Measurements from ENCODE around the gene FANCD2. TPM values are rescaled to one million over a fixed set of nuclear protein-coding genes. Genes with fewer than 3 reads are reported as not detected.

Gene FANCD2
- total and polyA plus RNA-seq, 2 donors (not counting 1 experiment from before 2014, with no cell fraction given), result 7.1 to 9.7 TPM

DNA sequence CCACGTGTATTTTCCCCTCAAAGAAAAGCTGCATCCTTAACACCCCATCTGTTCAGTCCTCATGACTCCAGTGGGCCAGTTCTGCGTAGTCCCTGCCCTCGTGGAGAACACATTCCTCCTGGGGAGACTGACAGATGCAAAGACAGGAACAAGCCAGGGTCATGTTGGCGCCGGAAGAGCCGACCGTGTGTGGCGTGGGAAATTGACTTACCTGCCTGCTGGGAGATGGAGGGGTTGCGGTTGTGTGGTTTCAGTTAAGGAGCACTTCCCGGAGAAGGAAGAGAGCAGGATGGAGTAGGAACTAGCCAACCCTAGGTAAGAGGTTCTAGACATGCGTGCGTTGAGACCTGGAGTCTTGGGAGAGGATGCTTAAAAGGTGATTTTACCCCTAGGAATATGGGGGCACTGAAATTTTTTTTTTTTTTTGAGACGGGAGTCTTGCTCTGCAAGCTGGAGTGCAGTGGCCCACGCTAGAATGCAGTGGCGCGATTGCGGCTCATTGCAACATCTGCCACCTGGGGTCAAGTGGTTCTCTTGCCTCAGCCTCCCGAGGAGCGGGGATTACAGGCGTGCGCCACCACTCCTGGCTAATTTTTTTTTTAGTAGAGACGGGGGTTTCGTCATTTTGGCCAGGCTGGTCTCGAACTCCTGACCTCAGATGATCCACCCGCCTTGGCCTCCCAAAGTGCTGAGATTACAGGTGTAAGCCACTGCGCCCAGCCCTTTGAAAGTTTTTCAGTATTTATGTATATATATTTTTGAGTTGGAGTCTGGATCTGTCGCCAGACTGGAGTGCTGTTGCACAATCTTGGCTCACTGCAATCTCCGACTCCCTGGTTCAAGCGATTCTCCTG is 116.7 kb downstream of the FANCD2 start:
- Histone ChIP-seq H3K79me2 (ENCODE audit: control insufficient read depth, insufficient read depth, low read length) (peaks cover 34% of the 10 kb centered on the region), H3K9ac (ENCODE audit: insufficient read depth, low read length) (no peak overlapping the region), H2AFZ (ENCODE audit: low read length) (no peak overlapping the region), H3K27ac (ENCODE audit: insufficient read depth, low read length) (no peak overlapping the region), H3K36me3 (ENCODE audit: control insufficient read depth, insufficient read depth, low read length) (peaks cover 1% of the 10 kb centered on the region), H3K4me3 (replicated peaks in 1 of 4; ENCODE audit: control extremely low read depth in 1 of 4, insufficient read depth in 1 of 4, low read depth in 3 of 4, low read length in 4 of 4) (peak overlapping the region; percentile 33 to 81 (median 72)), H3K27me3 (ENCODE audit: control insufficient read depth, insufficient read depth, low read length) (no peaks in the 10 kb centered on the region), H4K20me1 (ENCODE audit: control insufficient read depth, extremely low read depth, insufficient read depth, low read length) (no peaks in the 10 kb centered on the region), H3K4me2 (ENCODE audit: extremely low read depth, insufficient read depth, low read length) (peak overlapping the region; percentile 89), H3K4me1 (ENCODE audit: control insufficient read depth, extremely low read depth, insufficient read depth, low read length) (no peaks in the 10 kb centered on the region), H3K9me3 (ENCODE audit: control insufficient read depth, insufficient read depth, low read depth, low read length) (no peaks in the 10 kb centered on the region)
- TF ChIP-seq EZH2 (IDR thresholded peaks at IDR 0.05; ENCODE audit: low read length, missing control alignments), result no peak
- TF ChIP-seq, protein P1, sequence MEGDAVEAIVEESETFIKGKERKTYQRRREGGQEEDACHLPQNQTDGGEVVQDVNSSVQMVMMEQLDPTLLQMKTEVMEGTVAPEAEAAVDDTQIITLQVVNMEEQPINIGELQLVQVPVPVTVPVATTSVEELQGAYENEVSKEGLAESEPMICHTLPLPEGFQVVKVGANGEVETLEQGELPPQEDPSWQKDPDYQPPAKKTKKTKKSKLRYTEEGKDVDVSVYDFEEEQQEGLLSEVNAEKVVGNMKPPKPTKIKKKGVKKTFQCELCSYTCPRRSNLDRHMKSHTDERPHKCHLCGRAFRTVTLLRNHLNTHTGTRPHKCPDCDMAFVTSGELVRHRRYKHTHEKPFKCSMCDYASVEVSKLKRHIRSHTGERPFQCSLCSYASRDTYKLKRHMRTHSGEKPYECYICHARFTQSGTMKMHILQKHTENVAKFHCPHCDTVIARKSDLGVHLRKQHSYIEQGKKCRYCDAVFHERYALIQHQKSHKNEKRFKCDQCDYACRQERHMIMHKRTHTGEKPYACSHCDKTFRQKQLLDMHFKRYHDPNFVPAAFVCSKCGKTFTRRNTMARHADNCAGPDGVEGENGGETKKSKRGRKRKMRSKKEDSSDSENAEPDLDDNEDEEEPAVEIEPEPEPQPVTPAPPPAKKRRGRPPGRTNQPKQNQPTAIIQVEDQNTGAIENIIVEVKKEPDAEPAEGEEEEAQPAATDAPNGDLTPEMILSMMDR (conservative IDR thresholded peaks at IDR 0.05 in 1 of 2, IDR thresholded peaks at IDR 0.05 in 1 of 2; ENCODE audit: low read depth in 1 of 2, low read length in 2 of 2), result no peak
- peak in 1 of 2 donors; percentile 25 for DNase-seq (ENCODE audit: low read depth in 2 of 2)

DNA sequence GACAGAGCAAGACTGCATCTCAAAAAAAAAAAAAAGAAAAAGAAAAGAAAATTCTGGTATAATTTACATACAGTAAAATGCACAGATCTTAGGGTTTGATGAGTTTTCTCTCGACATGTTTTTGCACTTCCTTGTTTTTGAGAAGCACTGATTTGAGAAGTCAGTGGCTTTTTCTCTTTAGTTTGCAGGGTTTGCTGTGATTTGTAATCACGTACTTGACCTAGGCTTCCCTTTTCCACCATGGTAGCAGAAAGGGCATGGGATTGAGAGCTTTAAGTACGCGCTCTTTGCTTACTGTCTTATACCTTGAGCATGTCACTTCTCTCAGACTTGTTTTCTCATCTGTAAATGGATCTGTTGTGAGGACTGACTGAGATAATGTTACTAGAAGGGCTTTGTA is 119.4 kb downstream of the FANCD2 start:
- peaks cover 34% of the 10 kb centered on the region for H3K79me2 ChIP-seq (ENCODE audit: control insufficient read depth, insufficient read depth, low read length)
- TF ChIP-seq, protein P1 (conservative IDR thresholded peaks at IDR 0.05 in 1 of 2, IDR thresholded peaks at IDR 0.05 in 1 of 2; ENCODE audit: low read depth in 1 of 2, low read length in 2 of 2), result no peak
- TF ChIP-seq EZH2 (IDR thresholded peaks at IDR 0.05; ENCODE audit: low read length, missing control alignments), result no peak

DNA sequence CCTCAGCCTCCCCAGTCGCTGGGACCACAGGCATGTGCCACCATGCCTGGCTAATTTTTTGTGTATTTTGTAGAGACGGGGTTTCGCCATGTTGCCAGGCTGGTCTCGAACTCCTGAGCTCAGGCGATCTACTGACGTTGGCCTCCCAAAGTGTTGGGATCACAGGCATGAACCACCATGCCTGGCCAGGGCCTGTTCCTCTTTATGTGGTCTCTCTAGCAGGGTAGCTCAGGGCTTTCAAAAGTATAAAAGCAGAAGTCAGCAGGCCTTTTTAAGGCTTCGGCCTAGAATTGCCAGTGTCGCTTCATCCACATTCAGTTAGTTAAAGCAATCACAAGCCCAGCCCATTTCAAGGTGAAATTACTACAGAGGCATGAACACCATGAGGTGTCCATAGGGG is 123.0 kb downstream of the FANCD2 start:
- no peaks in the 10 kb centered on the region for H3K27me3 ChIP-seq (ENCODE audit: control insufficient read depth, insufficient read depth, low read length)
- H3K4me3 ChIP-seq (replicated peaks in 1 of 4; ENCODE audit: control extremely low read depth in 1 of 4, insufficient read depth in 1 of 4, low read depth in 3 of 4, low read length in 4 of 4), result no peak overlapping the region
- H3K79me2 ChIP-seq (ENCODE audit: control insufficient read depth, insufficient read depth, low read length), result peaks cover 16% of the 10 kb centered on the region
- TF ChIP-seq, protein P1 (conservative IDR thresholded peaks at IDR 0.05 in 1 of 2, IDR thresholded peaks at IDR 0.05 in 1 of 2; ENCODE audit: low read depth in 1 of 2, low read length in 2 of 2), result no peak
- peaks cover 3% of the 10 kb centered on the region for H3K36me3 ChIP-seq (ENCODE audit: control insufficient read depth, insufficient read depth, low read length)
- no peaks in the 10 kb centered on the region for H4K20me1 ChIP-seq (ENCODE audit: control insufficient read depth, extremely low read depth, insufficient read depth, low read length)
- H3K9me3 ChIP-seq (ENCODE audit: control insufficient read depth, insufficient read depth, low read depth, low read length), result no peaks in the 10 kb centered on the region
- DNase-seq (ENCODE audit: low read depth in 2 of 2), result no peak
- no peak overlapping the region for H3K27ac ChIP-seq (ENCODE audit: insufficient read depth, low read length)
- no peak overlapping the region for H3K9ac ChIP-seq (ENCODE audit: insufficient read depth, low read length)
- no peak overlapping the region for H3K4me2 ChIP-seq (ENCODE audit: extremely low read depth, insufficient read depth, low read length)
- H2AFZ ChIP-seq (ENCODE audit: low read length), result no peak overlapping the region
- H3K4me1 ChIP-seq (ENCODE audit: control insufficient read depth, extremely low read depth, insufficient read depth, low read length), result no peaks in the 10 kb centered on the region

More for the DNA sequence above, 119.4 kb downstream of the FANCD2 start:
- Histone ChIP-seq H3K27ac (ENCODE audit: insufficient read depth, low read length) (no peak overlapping the region), H3K9me3 (ENCODE audit: control insufficient read depth, insufficient read depth, low read depth, low read length) (no peaks in the 10 kb centered on the region), H3K4me1 (ENCODE audit: control insufficient read depth, extremely low read depth, insufficient read depth, low read length) (no peaks in the 10 kb centered on the region), H4K20me1 (ENCODE audit: control insufficient read depth, extremely low read depth, insufficient read depth, low read length) (no peaks in the 10 kb centered on the region), H3K27me3 (ENCODE audit: control insufficient read depth, insufficient read depth, low read length) (no peaks in the 10 kb centered on the region), H3K36me3 (ENCODE audit: control insufficient read depth, insufficient read depth, low read length) (peaks cover 3% of the 10 kb centered on the region), H2AFZ (ENCODE audit: low read length) (no peak overlapping the region), H3K4me2 (ENCODE audit: extremely low read depth, insufficient read depth, low read length) (no peak overlapping the region), H3K4me3 (replicated peaks in 1 of 4; ENCODE audit: control extremely low read depth in 1 of 4, insufficient read depth in 1 of 4, low read depth in 3 of 4, low read length in 4 of 4) (no peak overlapping the region), H3K9ac (ENCODE audit: insufficient read depth, low read length) (no peak overlapping the region)
- DNase-seq (ENCODE audit: low read depth in 2 of 2), result no peak
